GM06990 (cell line): ENCODE measurements around the gene EVI5L.
"Not testable (repeated sequence)": the region's sequence is repeated elsewhere in the genome, so short reads cannot be mapped to it uniquely, and the experiment has no call there.

Experiments used
- DNase-seq: peaks from one replicate; pipeline ENCODE4 v3.0.0-alpha.2; 2011; ENCODE audit not compliant: insufficient read length; ENCODE audit errors: extremely low read depth
- H3K27me3 ChIP-seq: replicated peaks from 2 replicates; pipeline ENCODE4 v1.6.0; 2011; ENCODE audit warnings: low read length; ENCODE audit not compliant: control insufficient read depth, insufficient read depth
- H3K36me3 ChIP-seq: 2 replicates; pipeline ENCODE4 v1.5.1; 2011; ENCODE audit warnings: low read length; ENCODE audit not compliant: control insufficient read depth, insufficient read depth
- H3K4me3 ChIP-seq: replicated peaks from 2 replicates; pipeline ENCODE4 v1.5.1; 2011; ENCODE audit warnings: low read depth, mild to moderate bottlenecking, control low read depth, low read length
- CTCF ChIP-seq: IDR thresholded peaks from 2 replicates; pipeline ENCODE4 v1.5.1; 2011; ENCODE audit warnings: low read length, control low read depth, mild to moderate bottlenecking, inconsistent platforms; ENCODE audit not compliant: insufficient read depth, poor library complexity, severe bottlenecking

Gene EVI5L

GRCh38 chr19:7787602-7788177 is 42.3 kb upstream of the EVI5L start:
- Histone ChIP-seq H3K4me3 (no peak overlapping the region), H3K27me3 (no peaks in the 10 kb centered on the region; the same call in 1 of the 2 replicates)
- no peak for TF ChIP-seq CTCF

GRCh38 chr19:7788178-7788932 is 41.7 kb upstream of the EVI5L start:
- no peak for TF ChIP-seq CTCF
- no peak overlapping the region for H3K4me3 ChIP-seq
- H3K36me3 ChIP-seq = no peaks in the 10 kb centered on the region
- no peaks in the 10 kb centered on the region; the same call in 1 of the 2 replicates for H3K27me3 ChIP-seq
- no peak for DNase-seq

More at GRCh38 chr19:7787602-7788177, 42.3 kb upstream of the EVI5L start:
- DNase-seq = no peak
- H3K36me3 ChIP-seq = no peaks in the 10 kb centered on the region

GRCh38 chr19:7788933-7789323 is 41.1 kb upstream of the EVI5L start:
- no peak for DNase-seq
- no peak for TF ChIP-seq CTCF
- H3K36me3 ChIP-seq = no peaks in the 10 kb centered on the region
- no peak overlapping the region for H3K4me3 ChIP-seq
- H3K27me3 ChIP-seq = no peaks in the 10 kb centered on the region; the same call in 1 of the 2 replicates

GRCh38 chr19:7789447-7789846 is 40.6 kb upstream of the EVI5L start:
- H3K27me3 ChIP-seq = no peaks in the 10 kb centered on the region; the same call in 1 of the 2 replicates
- no peak overlapping the region for H3K4me3 ChIP-seq
- no peak for TF ChIP-seq CTCF
- H3K36me3 ChIP-seq = no peaks in the 10 kb centered on the region
- peak; percentile 47 for DNase-seq

- Histone ChIP-seq H3K36me3 (no peaks in the 10 kb centered on the region), H3K4me3 (no peak overlapping the region), H3K27me3 (no peaks in the 10 kb centered on the region; the same call in 1 of the 2 replicates)
- no peak for TF ChIP-seq CTCF
- no peak for DNase-seq
Observed at GRCh38 chr19:7790416-7790815, 39.6 kb upstream of the EVI5L start.

DNA sequence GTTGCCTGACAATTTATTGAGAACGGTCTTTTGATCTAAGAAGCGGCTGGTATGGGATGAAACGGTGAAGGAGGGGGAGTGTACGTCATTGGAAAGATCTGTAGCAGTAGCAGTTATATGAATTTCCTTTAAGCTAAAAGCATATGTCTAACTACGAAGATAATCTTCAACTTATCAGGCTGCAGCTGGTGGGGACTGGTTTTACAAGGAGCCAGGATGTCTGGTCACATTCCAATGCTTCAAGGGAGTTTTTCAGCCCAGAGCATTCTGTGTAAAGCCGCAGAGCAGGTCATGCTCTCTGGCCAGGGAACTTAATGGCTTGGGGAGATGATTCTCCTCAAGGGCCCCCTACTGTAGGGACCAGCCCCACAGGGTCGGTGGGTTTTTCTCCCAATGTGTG is 37.7 kb upstream of the EVI5L start:
- no peak for TF ChIP-seq CTCF
- H3K27me3 ChIP-seq = no peaks in the 10 kb centered on the region; the same call in 1 of the 2 replicates
- DNase-seq = no peak

GRCh38 chr19:7792701-7793100 is 37.3 kb upstream of the EVI5L start:
- H3K27me3 ChIP-seq = not testable (repeated sequence)

More for the DNA sequence above, 37.7 kb upstream of the EVI5L start:
- H3K36me3 ChIP-seq = no peaks in the 10 kb centered on the region
- H3K4me3 ChIP-seq = no peak overlapping the region

More at GRCh38 chr19:7792701-7793100, 37.3 kb upstream of the EVI5L start:
- H3K36me3 ChIP-seq, DNase-seq, H3K4me3 ChIP-seq: not testable (repeated sequence)
